GM12801 (cell line): ENCODE data around the gene GRAMD1C.

Source experiments
- CTCF ChIP-seq: IDR thresholded peaks from one replicate; pipeline ENCODE4 v1.5.1; 2011; ENCODE audit warnings: control low read depth; ENCODE audit not compliant: insufficient read length; ENCODE audit errors: extremely low read depth

Gene GRAMD1C

GRCh38 chr3:113838631-113839209 lies at the start of gene GRAMD1C:
Gene GRAMD1C, plus strand, starts transcription at chr3:113838788. Its CDS starts 122 bp downstream, at chr3:113838910.
- no peak for TF ChIP-seq CTCF

GRCh38 chr3:113791381-113791780 lies 47.2 kb upstream of the GRAMD1C start:
- TF ChIP-seq CTCF, result no peak

GRCh38 chr3:113794526-113794925 lies 44.1 kb upstream of the GRAMD1C start:
- no peak for TF ChIP-seq CTCF

- TF ChIP-seq CTCF, result no peak
Observed at GRCh38 chr3:113795693-113796092, 42.9 kb upstream of the GRAMD1C start.

GRCh38 chr3:113802795-113803455 lies 35.7 kb upstream of the GRAMD1C start:
- no peak for TF ChIP-seq CTCF

GRCh38 chr3:113804661-113805060 lies 33.9 kb upstream of the GRAMD1C start:
- no peak for TF ChIP-seq CTCF

- no peak for TF ChIP-seq CTCF
Observed at GRCh38 chr3:113805249-113805648, 33.3 kb upstream of the GRAMD1C start.
